AG09319 (cell line): Measurements from ENCODE around the gene C1orf210.

Experiments used
- DNase-seq: peaks from one replicate; pipeline ENCODE4 v3.0.0-alpha.2; 2010; ENCODE audit warnings: low read depth; ENCODE audit errors: extremely low read depth
- CTCF ChIP-seq: IDR thresholded peaks from 2 replicates; pipeline ENCODE4 v1.5.1; 2011; ENCODE audit warnings: low read depth, mild to moderate bottlenecking, inconsistent platforms, low read length, moderate library complexity

The C1orf210 gene

GRCh38 chr1:43300378-43301094 lies 15.2 kb upstream of the C1orf210 start, which contains the start of gene TIE1:
TSS of gene TIE1 (plus strand) at chr1:43300982. CDS start at chr1:43301072, 90 bp downstream.
- no peak for TF ChIP-seq CTCF
- no peak for DNase-seq

DNA sequence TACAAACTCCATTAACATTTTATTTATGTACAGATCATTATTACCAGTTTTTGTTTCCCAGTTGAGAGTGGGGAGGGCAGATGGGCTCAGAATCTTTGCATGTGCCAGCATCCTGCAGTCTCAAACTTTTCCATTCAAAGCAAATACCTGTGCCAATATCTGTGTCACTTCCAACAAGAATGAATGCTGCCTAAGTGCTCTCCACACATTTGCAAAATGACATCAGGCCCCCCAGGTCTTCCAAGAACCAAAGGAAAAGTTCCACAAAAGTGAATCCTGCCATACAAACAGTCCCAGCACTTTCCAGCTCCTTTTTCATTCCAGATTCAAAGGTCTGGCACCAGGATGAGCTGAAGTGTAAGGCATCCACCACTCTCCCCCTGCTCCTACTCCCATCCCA lies 13.7 kb upstream of the C1orf210 start:
- no peak for DNase-seq

DNA sequence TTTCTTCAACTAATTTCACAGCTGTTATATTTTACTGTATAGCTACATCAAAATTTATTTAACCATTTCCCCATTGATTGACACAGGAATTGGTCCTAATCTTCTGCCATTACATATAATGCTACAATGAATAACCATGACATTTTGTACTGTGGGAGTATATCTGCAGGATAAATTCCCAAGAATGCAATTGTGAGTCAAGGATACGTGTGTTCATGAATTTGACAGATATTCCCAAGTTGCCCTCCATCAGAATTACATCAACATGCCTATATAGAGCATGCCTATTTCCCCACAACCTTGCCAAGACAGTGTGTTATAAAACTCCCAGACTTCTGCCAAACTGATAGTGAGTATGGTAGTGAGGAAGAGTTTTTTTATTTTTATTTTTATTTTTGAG lies 12.7 kb upstream of the C1orf210 start:
- no peak for TF ChIP-seq CTCF
- DNase-seq, result no peak

More for the DNA sequence above, 13.7 kb upstream of the C1orf210 start:
- no peak for TF ChIP-seq CTCF

GRCh38 chr1:43296207-43296606 lies 10.8 kb upstream of the C1orf210 start:
- DNase-seq, result no peak
- no peak for TF ChIP-seq CTCF

- DNase-seq, result no peak
- no peak for TF ChIP-seq CTCF
These were observed 9.4 kb upstream of the C1orf210 start for GRCh38 chr1:43294761-43295160.

DNA sequence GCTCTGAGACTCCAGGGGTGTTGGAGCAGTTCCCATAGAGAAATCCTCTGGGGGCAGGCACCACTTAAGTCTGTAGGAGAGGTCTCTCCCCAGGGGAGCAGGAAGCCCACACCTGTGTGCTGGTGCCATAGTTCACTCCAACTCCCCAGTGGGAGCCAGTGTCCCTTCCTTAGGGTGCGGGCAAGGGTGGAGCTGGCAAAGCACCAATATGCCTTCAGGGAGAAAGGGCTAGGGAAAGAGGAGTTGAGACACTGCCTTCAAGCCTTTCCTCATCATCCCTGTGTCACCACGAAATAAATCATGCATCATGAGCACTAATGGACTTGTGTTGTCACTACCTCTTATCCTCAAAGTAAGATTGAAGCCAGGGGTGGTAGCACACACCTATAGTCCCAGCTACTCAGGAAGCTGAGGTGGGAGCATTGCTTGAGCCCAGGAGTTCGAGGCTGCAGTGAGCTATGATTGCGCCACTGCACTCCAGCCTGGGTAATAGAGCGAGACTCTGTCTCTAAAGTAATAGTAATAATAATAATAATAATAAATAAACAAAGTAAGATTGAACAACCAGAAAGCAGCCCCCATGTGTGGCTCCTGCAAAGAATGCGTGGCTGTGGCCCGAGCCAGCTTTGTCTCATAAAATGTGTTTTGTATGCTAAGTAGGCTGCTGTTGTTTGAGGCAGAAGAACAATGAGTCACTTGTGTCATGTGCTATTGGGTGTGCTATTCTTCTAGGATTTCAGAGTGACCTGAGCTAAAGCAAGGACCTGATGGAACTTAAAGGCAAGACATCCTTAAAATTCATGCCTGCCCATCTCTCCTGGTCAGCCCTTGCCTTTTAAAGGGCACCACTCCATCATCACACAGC lies 8.7 kb upstream of the C1orf210 start:
- DNase-seq, result no peak
- no peak for TF ChIP-seq CTCF

- DNase-seq, result no peak
- no peak for TF ChIP-seq CTCF
These were observed 7.8 kb upstream of the C1orf210 start for GRCh38 chr1:43293176-43293575.
